ENCODE measurements around the gene CAMK2N2. TPM values are rescaled to one million over a fixed set of nuclear protein-coding genes. Genes with fewer than 3 reads are reported as not detected.
A peak's percentile ranks its signal among the peaks of the same experiment; 100 is the strongest.

CAMK2N2 gene
- total and polyA plus RNA-seq, 4 donors, result 0.03 to 0.58 (median 0.17) TPM

GRCh38 chr3:184248454-184249411, 12.6 kb downstream of the CAMK2N2 start, which contains the start of gene ALG3:
Gene ALG3 (minus strand): TSS chr3:184248962. CDS start chr3:184248940, 22 bp downstream.
- Histone ChIP-seq H3K27ac (ENCODE audit: low read depth in 1 of 2, low read length in 1 of 2) (peak within 1 kb of the TSS; percentile 87 to 91), H3K4me3 (peak within 1 kb of the TSS; percentile 100), H3K27me3 (ENCODE audit: control insufficient read depth in 3 of 3, insufficient read depth in 3 of 3, low read length in 2 of 3) (no peaks in the 10 kb centered on the region), H3K4me1 (ENCODE audit: control insufficient read depth in 5 of 5, insufficient read depth in 5 of 5, low read length in 5 of 5) (peaks cover 0 to 13% (median 3%) of the 10 kb centered on the region in 5 donors), H3K36me3 (ENCODE audit: control insufficient read depth in 4 of 4, insufficient read depth in 4 of 4, low read length in 4 of 4) (peaks cover 0 to 15% (median 9%) of the 10 kb centered on the region in 4 donors), H3K9me3 (ENCODE audit: control insufficient read depth in 4 of 4, insufficient read depth in 3 of 4, low read length in 3 of 4) (no peaks in the 10 kb centered on the region), H3K9ac (ENCODE audit: insufficient read depth in 1 of 2, low read length in 2 of 2) (peak within 1 kb of the TSS; percentile 39 to 75)
- DNase-seq (peak; percentile 87 to 93 (median 88)), ATAC-seq (ENCODE audit: insufficient read depth, low FRiP score) (peak; percentile 85)
- WGBS, 2 donors, result 0 to 1% methylated on average over 41 to 49 of the region's 49 CpGs
- TF ChIP-seq CTCF (IDR thresholded peaks at IDR 0.05; ENCODE audit: control extremely low read depth, extremely low read depth), result no peak

- Histone ChIP-seq H3K36me3 (ENCODE audit: control insufficient read depth in 4 of 4, insufficient read depth in 4 of 4, low read length in 4 of 4) (peaks cover 6 to 24% (median 10%) of the 10 kb centered on the region in 4 donors), H3K9ac (ENCODE audit: insufficient read depth in 1 of 2, low read length in 2 of 2) (no peak overlapping the region), H3K27ac (ENCODE audit: low read depth in 1 of 2, low read length in 1 of 2) (no peak overlapping the region), H3K4me1 (ENCODE audit: control insufficient read depth in 5 of 5, insufficient read depth in 5 of 5, low read length in 5 of 5) (peaks cover 0 to 7% (median 0%) of the 10 kb centered on the region in 5 donors), H3K4me3 (no peak overlapping the region), H3K9me3 (ENCODE audit: control insufficient read depth in 4 of 4, insufficient read depth in 3 of 4, low read length in 3 of 4) (no peaks in the 10 kb centered on the region), H3K27me3 (ENCODE audit: control insufficient read depth in 3 of 3, insufficient read depth in 3 of 3, low read length in 2 of 3) (no peaks in the 10 kb centered on the region)
- 89 to 91% methylated on average over 5 of the region's 5 CpGs for WGBS, 2 donors
- ATAC-seq (ENCODE audit: insufficient read depth, low FRiP score) (no peak), DNase-seq (no peak)
- TF ChIP-seq CTCF (IDR thresholded peaks at IDR 0.05; ENCODE audit: control extremely low read depth, extremely low read depth), result no peak
Measured at GRCh38 chr3:184242297-184242685, 19.1 kb downstream of the CAMK2N2 start.

GRCh38 chr3:184241447-184242296, 19.7 kb downstream of the CAMK2N2 start:
- no peaks in the 10 kb centered on the region for H3K27me3 ChIP-seq (ENCODE audit: control insufficient read depth in 3 of 3, insufficient read depth in 3 of 3, low read length in 2 of 3)
- H3K9me3 ChIP-seq (ENCODE audit: control insufficient read depth in 4 of 4, insufficient read depth in 3 of 4, low read length in 3 of 4), result no peaks in the 10 kb centered on the region
- WGBS, 2 donors, result 37 to 47% methylated on average over 42 to 46 of the region's 46 CpGs
- DNase-seq, result peak in 1 of 3 donors; percentile 41
- H3K9ac ChIP-seq (ENCODE audit: insufficient read depth in 1 of 2, low read length in 2 of 2), result no peak overlapping the region
- peak; percentile 1 for TF ChIP-seq CTCF (IDR thresholded peaks at IDR 0.05; ENCODE audit: control extremely low read depth, extremely low read depth)
- H3K4me3 ChIP-seq, result no peak overlapping the region
- no peak overlapping the region for H3K27ac ChIP-seq (ENCODE audit: low read depth in 1 of 2, low read length in 1 of 2)
- peak; percentile 62 for ATAC-seq (ENCODE audit: insufficient read depth, low FRiP score)
- peaks cover 0 to 7% (median 0%) of the 10 kb centered on the region in 5 donors for H3K4me1 ChIP-seq (ENCODE audit: control insufficient read depth in 5 of 5, insufficient read depth in 5 of 5, low read length in 5 of 5)
- peaks cover 6 to 24% (median 10%) of the 10 kb centered on the region in 4 donors for H3K36me3 ChIP-seq (ENCODE audit: control insufficient read depth in 4 of 4, insufficient read depth in 4 of 4, low read length in 4 of 4)

Measured in lung (tissue), 12 donors.